ENCODE data around the gene GALNT9. TPM values are rescaled to one million over a fixed set of nuclear protein-coding genes. Genes with fewer than 3 reads are reported as not detected.

The GALNT9 gene
- total and polyA plus RNA-seq, 5 donors from 2014 or later = 0.37 to 0.69 (median 0.64) TPM; not detected in 2

- no peaks in the 10 kb centered on the region for H3K4me1 ChIP-seq (ENCODE audit: control insufficient read depth, insufficient read depth, low read length, poor library complexity, severe bottlenecking)
- DNase-seq = no peak
- no peak overlapping the region for H3K27ac ChIP-seq (ENCODE audit: insufficient read depth, low read length, poor library complexity, severe bottlenecking)
Observed at GRCh38 chr12:132213359-132214160, 115.8 kb downstream of the GALNT9 start.

GRCh38 chr12:132211816-132212215 lies 117.6 kb downstream of the GALNT9 start:
- H3K4me1 ChIP-seq (ENCODE audit: control insufficient read depth, insufficient read depth, low read length, poor library complexity, severe bottlenecking) = no peaks in the 10 kb centered on the region
- Mint-ChIP-seq H3K36me3 (no peaks in the 10 kb centered on the region), H3K9me3 (peaks cover 0 to 4% (median 0%) of the 10 kb centered on the region in 7 donors), H3K27me3 (peaks cover 9% of the 10 kb centered on the region), H3K27ac (no peak overlapping the region), H3K4me1 (peaks cover 0 to 5% (median 2%) of the 10 kb centered on the region in 4 donors), H3K4me3 (no peak overlapping the region)
- H3K27me3 ChIP-seq (ENCODE audit: control insufficient read depth, insufficient read depth, low read length) = no peaks in the 10 kb centered on the region
- H3K27ac ChIP-seq (ENCODE audit: insufficient read depth, low read length, poor library complexity, severe bottlenecking) = no peak overlapping the region
- DNase-seq (no peak), ATAC-seq (ENCODE audit: low read depth in 2 of 2) (no peak)
- H3K36me3 ChIP-seq (ENCODE audit: control insufficient read depth, insufficient read depth, low read length) = no peaks in the 10 kb centered on the region
- no peaks in the 10 kb centered on the region for H3K9me3 ChIP-seq (ENCODE audit: control insufficient read depth in 2 of 2, low read length in 2 of 2)
- H3K4me3 ChIP-seq (ENCODE audit: low read depth, low read length) = no peak overlapping the region

More at GRCh38 chr12:132213359-132214160, 115.8 kb downstream of the GALNT9 start:
- no peaks in the 10 kb centered on the region for H3K36me3 ChIP-seq (ENCODE audit: control insufficient read depth, insufficient read depth, low read length)
- H3K27me3 ChIP-seq (ENCODE audit: control insufficient read depth, insufficient read depth, low read length) = no peaks in the 10 kb centered on the region
- H3K9me3 ChIP-seq (ENCODE audit: control insufficient read depth in 2 of 2, low read length in 2 of 2) = no peaks in the 10 kb centered on the region
- Mint-ChIP-seq H3K27ac (no peak overlapping the region), H3K4me1 (peaks cover 0 to 3% (median 1%) of the 10 kb centered on the region in 4 donors), H3K4me3 (no peak overlapping the region), H3K36me3 (no peaks in the 10 kb centered on the region), H3K9me3 (peaks cover 0 to 4% (median 0%) of the 10 kb centered on the region in 7 donors), H3K27me3 (peaks cover 4% of the 10 kb centered on the region)
- ATAC-seq (ENCODE audit: low read depth in 2 of 2) = no peak
- no peak overlapping the region for H3K4me3 ChIP-seq (ENCODE audit: low read depth, low read length)

GRCh38 chr12:132211326-132211725 lies 118.1 kb downstream of the GALNT9 start:
- Histone ChIP-seq H3K27ac (ENCODE audit: insufficient read depth, low read length, poor library complexity, severe bottlenecking) (no peak overlapping the region), H3K4me1 (ENCODE audit: control insufficient read depth, insufficient read depth, low read length, poor library complexity, severe bottlenecking) (no peaks in the 10 kb centered on the region), H3K27me3 (ENCODE audit: control insufficient read depth, insufficient read depth, low read length) (no peaks in the 10 kb centered on the region), H3K9me3 (ENCODE audit: control insufficient read depth in 2 of 2, low read length in 2 of 2) (no peaks in the 10 kb centered on the region), H3K36me3 (ENCODE audit: control insufficient read depth, insufficient read depth, low read length) (no peaks in the 10 kb centered on the region), H3K4me3 (ENCODE audit: low read depth, low read length) (no peak overlapping the region)
- H3K9me3 Mint-ChIP-seq = peaks cover 0 to 4% (median 0%) of the 10 kb centered on the region in 7 donors
- H3K27me3 Mint-ChIP-seq = peaks cover 10% of the 10 kb centered on the region
- peaks cover 0 to 5% (median 2%) of the 10 kb centered on the region in 4 donors for H3K4me1 Mint-ChIP-seq
- no peaks in the 10 kb centered on the region for H3K36me3 Mint-ChIP-seq
- no peak overlapping the region for H3K27ac Mint-ChIP-seq
- no peak overlapping the region for H3K4me3 Mint-ChIP-seq
- ATAC-seq (ENCODE audit: low read depth in 2 of 2) (no peak), DNase-seq (no peak)

DNA sequence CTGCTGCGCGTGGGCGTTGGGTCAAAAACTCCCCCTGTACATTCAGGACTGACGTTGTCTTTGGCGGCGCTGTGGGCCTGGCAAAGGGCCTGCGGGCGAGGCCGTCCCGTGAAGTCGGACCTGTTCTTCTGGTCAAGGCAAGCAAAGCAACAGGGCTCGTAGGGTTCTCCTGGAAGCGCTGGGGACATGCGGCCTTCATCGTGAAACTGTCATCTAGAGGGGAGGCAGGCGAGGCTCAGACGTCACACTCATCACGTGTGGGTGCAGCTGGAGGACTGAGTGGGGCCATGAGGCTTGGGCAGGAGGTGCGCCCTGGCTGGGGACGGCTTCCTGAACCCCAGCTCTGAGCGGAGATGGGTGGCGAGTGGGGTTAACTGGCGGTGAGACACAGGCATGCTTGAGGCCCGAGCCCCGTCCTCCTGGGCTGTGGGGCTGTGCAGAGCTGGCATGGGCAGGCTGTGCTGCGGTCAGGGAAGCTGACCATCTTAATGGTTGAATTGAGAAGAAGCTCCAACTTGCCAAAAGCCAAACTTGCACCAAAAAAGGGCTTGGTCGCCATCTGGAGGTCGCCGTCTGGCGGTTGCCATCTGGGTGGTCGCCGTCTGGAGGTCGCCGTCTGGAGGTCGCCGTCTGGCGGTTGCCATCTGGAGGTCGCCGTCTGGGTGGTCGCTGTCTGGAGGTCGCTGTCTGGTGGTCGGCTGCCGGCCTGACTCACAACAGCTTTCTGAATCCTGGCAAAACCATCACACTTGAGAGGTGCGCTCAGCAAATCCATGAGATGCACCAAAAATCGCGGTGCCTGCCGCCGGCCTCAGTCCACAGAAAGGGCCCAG lies 119.0 kb downstream of the GALNT9 start:
- Histone ChIP-seq H3K27me3 (ENCODE audit: control insufficient read depth, insufficient read depth, low read length) (no peaks in the 10 kb centered on the region), H3K27ac (ENCODE audit: insufficient read depth, low read length, poor library complexity, severe bottlenecking) (no peak overlapping the region), H3K4me3 (ENCODE audit: low read depth, low read length) (no peak overlapping the region), H3K4me1 (ENCODE audit: control insufficient read depth, insufficient read depth, low read length, poor library complexity, severe bottlenecking) (peaks cover 2% of the 10 kb centered on the region), H3K36me3 (ENCODE audit: control insufficient read depth, insufficient read depth, low read length) (no peaks in the 10 kb centered on the region), H3K9me3 (ENCODE audit: control insufficient read depth in 2 of 2, low read length in 2 of 2) (no peaks in the 10 kb centered on the region)
- peaks cover 11% of the 10 kb centered on the region for H3K27me3 Mint-ChIP-seq
- no peaks in the 10 kb centered on the region for H3K36me3 Mint-ChIP-seq
- no peak for ATAC-seq (ENCODE audit: low read depth in 2 of 2)
- peak overlapping the region in 1 of 4 donors; percentile 27 for H3K4me3 Mint-ChIP-seq
- peaks cover 0 to 4% (median 0%) of the 10 kb centered on the region in 7 donors for H3K9me3 Mint-ChIP-seq
- no peak for DNase-seq
- H3K27ac Mint-ChIP-seq = no peak overlapping the region
- peaks cover 0 to 8% (median 2%) of the 10 kb centered on the region in 4 donors for H3K4me1 Mint-ChIP-seq

DNA sequence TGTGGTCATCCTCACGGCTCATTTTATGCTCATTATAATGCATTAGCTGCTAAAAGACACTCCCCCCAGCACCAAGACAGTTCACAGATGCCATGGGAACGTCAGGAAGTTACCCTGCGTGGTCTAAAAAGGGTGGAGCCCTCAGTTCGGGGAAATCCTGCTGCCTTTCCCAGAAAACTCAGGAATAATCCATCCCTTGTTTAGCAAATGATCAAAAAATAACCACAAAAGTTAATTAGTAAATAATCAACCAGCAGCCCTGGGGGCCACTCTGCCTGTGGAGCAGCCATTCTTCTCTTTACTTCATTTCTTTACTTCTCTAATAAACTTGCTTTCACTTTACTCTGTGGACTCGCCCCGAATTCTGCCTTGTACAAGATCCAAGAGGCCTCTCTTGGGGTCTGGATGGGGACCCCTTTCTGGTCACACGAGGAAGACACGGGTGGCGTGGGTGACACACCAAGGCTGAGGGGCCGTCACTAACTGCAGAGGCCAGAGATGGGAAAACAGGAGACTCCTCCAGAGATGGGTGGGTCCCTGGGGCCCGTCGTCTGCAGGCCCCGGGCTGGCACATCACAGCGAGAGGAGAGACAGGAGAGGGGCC lies 119.7 kb downstream of the GALNT9 start:
- peaks cover 0 to 10% (median 2%) of the 10 kb centered on the region in 4 donors for H3K4me1 Mint-ChIP-seq
- H3K4me3 Mint-ChIP-seq = peak overlapping the region in 1 of 4 donors; percentile 27
- ATAC-seq (ENCODE audit: low read depth in 2 of 2) (no peak), DNase-seq (no peak)
- Histone ChIP-seq H3K4me1 (ENCODE audit: control insufficient read depth, insufficient read depth, low read length, poor library complexity, severe bottlenecking) (peaks cover 2% of the 10 kb centered on the region), H3K9me3 (ENCODE audit: control insufficient read depth in 2 of 2, low read length in 2 of 2) (no peaks in the 10 kb centered on the region), H3K27me3 (ENCODE audit: control insufficient read depth, insufficient read depth, low read length) (no peaks in the 10 kb centered on the region), H3K4me3 (ENCODE audit: low read depth, low read length) (no peak overlapping the region), H3K36me3 (ENCODE audit: control insufficient read depth, insufficient read depth, low read length) (no peaks in the 10 kb centered on the region), H3K27ac (ENCODE audit: insufficient read depth, low read length, poor library complexity, severe bottlenecking) (no peak overlapping the region)
- H3K36me3 Mint-ChIP-seq = no peaks in the 10 kb centered on the region
- no peak overlapping the region for H3K27ac Mint-ChIP-seq
- peaks cover 15% of the 10 kb centered on the region for H3K27me3 Mint-ChIP-seq
- H3K9me3 Mint-ChIP-seq = peaks cover 0 to 4% (median 0%) of the 10 kb centered on the region in 7 donors

- H3K4me3 Mint-ChIP-seq = no peak overlapping the region
- peaks cover 0 to 4% (median 0%) of the 10 kb centered on the region in 7 donors for H3K9me3 Mint-ChIP-seq
- no peaks in the 10 kb centered on the region for H3K36me3 Mint-ChIP-seq
- Histone ChIP-seq H3K9me3 (ENCODE audit: control insufficient read depth in 2 of 2, low read length in 2 of 2) (no peaks in the 10 kb centered on the region), H3K27ac (ENCODE audit: insufficient read depth, low read length, poor library complexity, severe bottlenecking) (no peak overlapping the region), H3K4me3 (ENCODE audit: low read depth, low read length) (no peak overlapping the region), H3K4me1 (ENCODE audit: control insufficient read depth, insufficient read depth, low read length, poor library complexity, severe bottlenecking) (peaks cover 2% of the 10 kb centered on the region), H3K36me3 (ENCODE audit: control insufficient read depth, insufficient read depth, low read length) (no peaks in the 10 kb centered on the region), H3K27me3 (ENCODE audit: control insufficient read depth, insufficient read depth, low read length) (no peaks in the 10 kb centered on the region)
- no peak for DNase-seq
- no peak for ATAC-seq (ENCODE audit: low read depth in 2 of 2)
- peaks cover 23% of the 10 kb centered on the region for H3K27me3 Mint-ChIP-seq
- no peak overlapping the region for H3K27ac Mint-ChIP-seq
- peaks cover 0 to 13% (median under 1%) of the 10 kb centered on the region in 4 donors for H3K4me1 Mint-ChIP-seq
Observed at GRCh38 chr12:132208153-132208823, 121.1 kb downstream of the GALNT9 start.
